ENCODE data around the gene SLC1A7. TPM values are rescaled to one million over a fixed set of nuclear protein-coding genes. Genes with fewer than 3 reads are reported as not detected.
A peak's percentile ranks its signal among the peaks of the same experiment; 100 is the strongest.

SLC1A7 gene
- total RNA-seq, 1 experiment from 2014 or later = 0.31 TPM

GRCh38 chr1:53166912-53167311, 24.5 kb upstream of the SLC1A7 start:
- Histone ChIP-seq H3K9me3 (ENCODE audit: control insufficient read depth, insufficient read depth, low read depth, low read length) (no peaks in the 10 kb centered on the region), H3K36me3 (ENCODE audit: control insufficient read depth, insufficient read depth, low read length) (no peaks in the 10 kb centered on the region), H3K4me3 (ENCODE audit: low read depth in 2 of 2, low read length in 2 of 2) (no peak overlapping the region), H3K27me3 (ENCODE audit: control insufficient read depth, insufficient read depth, low read length) (no peaks in the 10 kb centered on the region), H3K27ac (ENCODE audit: low read length) (no peak overlapping the region), H3K4me1 (ENCODE audit: control insufficient read depth, insufficient read depth, low read length) (0 out of 2 replicates have a peak, but pooled peaks cover 4% of the 10 kb centered on the region)
- DNase-seq (ENCODE audit: low read depth, low spot score) (no peak), ATAC-seq (peak; percentile 65; the same call in 1 of the 2 replicates)
- TF ChIP-seq, protein P1, sequence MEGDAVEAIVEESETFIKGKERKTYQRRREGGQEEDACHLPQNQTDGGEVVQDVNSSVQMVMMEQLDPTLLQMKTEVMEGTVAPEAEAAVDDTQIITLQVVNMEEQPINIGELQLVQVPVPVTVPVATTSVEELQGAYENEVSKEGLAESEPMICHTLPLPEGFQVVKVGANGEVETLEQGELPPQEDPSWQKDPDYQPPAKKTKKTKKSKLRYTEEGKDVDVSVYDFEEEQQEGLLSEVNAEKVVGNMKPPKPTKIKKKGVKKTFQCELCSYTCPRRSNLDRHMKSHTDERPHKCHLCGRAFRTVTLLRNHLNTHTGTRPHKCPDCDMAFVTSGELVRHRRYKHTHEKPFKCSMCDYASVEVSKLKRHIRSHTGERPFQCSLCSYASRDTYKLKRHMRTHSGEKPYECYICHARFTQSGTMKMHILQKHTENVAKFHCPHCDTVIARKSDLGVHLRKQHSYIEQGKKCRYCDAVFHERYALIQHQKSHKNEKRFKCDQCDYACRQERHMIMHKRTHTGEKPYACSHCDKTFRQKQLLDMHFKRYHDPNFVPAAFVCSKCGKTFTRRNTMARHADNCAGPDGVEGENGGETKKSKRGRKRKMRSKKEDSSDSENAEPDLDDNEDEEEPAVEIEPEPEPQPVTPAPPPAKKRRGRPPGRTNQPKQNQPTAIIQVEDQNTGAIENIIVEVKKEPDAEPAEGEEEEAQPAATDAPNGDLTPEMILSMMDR (IDR thresholded peaks at IDR 0.05) = no peak
- TF ChIP-seq SIN3A (IDR thresholded peaks at IDR 0.05; ENCODE audit: borderline replicate concordance, insufficient read depth, low read depth, low read length) (no peak), POLR2AphosphoS5 (IDR thresholded peaks at IDR 0.05; ENCODE audit: low read depth, low read length) (no peak), TCF7L2 (IDR thresholded peaks at IDR 0.05; ENCODE audit: low read depth, low read length) (no peak)
- TF ChIP-seq, protein P2, sequence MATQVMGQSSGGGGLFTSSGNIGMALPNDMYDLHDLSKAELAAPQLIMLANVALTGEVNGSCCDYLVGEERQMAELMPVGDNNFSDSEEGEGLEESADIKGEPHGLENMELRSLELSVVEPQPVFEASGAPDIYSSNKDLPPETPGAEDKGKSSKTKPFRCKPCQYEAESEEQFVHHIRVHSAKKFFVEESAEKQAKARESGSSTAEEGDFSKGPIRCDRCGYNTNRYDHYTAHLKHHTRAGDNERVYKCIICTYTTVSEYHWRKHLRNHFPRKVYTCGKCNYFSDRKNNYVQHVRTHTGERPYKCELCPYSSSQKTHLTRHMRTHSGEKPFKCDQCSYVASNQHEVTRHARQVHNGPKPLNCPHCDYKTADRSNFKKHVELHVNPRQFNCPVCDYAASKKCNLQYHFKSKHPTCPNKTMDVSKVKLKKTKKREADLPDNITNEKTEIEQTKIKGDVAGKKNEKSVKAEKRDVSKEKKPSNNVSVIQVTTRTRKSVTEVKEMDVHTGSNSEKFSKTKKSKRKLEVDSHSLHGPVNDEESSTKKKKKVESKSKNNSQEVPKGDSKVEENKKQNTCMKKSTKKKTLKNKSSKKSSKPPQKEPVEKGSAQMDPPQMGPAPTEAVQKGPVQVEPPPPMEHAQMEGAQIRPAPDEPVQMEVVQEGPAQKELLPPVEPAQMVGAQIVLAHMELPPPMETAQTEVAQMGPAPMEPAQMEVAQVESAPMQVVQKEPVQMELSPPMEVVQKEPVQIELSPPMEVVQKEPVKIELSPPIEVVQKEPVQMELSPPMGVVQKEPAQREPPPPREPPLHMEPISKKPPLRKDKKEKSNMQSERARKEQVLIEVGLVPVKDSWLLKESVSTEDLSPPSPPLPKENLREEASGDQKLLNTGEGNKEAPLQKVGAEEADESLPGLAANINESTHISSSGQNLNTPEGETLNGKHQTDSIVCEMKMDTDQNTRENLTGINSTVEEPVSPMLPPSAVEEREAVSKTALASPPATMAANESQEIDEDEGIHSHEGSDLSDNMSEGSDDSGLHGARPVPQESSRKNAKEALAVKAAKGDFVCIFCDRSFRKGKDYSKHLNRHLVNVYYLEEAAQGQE (IDR thresholded peaks at IDR 0.05; ENCODE audit: insufficient read depth in 1 of 2, low read depth in 2 of 2, low read length in 1 of 2) = no peak
- in situ Hi-C loops (cut with HindIII; ENCODE audit: low pct_unique_long_range_greater_than_20kb, low sequenced_read_pairs) = no loop called here
- POLR2A ChIA-PET = no interaction called here
- intact Hi-C loops (cut with micrococcal nuclease; ENCODE audit: unreplicated experiment) = no loop called here
- BruUV-seq (replicated peaks) = no TSS peak
- CTCF ChIA-PET = interaction anchor here (0.9 kb wide), 1 partner anchor 19 kb away, joined by 3 read pairs; no protein-coding TSS in a partner anchor

- no peak overlapping the region for H3K27ac ChIP-seq (ENCODE audit: low read length)
- in situ Hi-C loops (cut with HindIII; ENCODE audit: low pct_unique_long_range_greater_than_20kb, low sequenced_read_pairs) = no loop called here
- no peak for DNase-seq (ENCODE audit: low read depth, low spot score)
- TF ChIP-seq TCF7L2 (IDR thresholded peaks at IDR 0.05; ENCODE audit: low read depth, low read length) = no peak
- TF ChIP-seq SIN3A (IDR thresholded peaks at IDR 0.05; ENCODE audit: borderline replicate concordance, insufficient read depth, low read depth, low read length) = no peak
- POLR2A ChIA-PET = no interaction called here
- no peaks in the 10 kb centered on the region for H3K9me3 ChIP-seq (ENCODE audit: control insufficient read depth, insufficient read depth, low read depth, low read length)
- no peaks in the 10 kb centered on the region for H3K36me3 ChIP-seq (ENCODE audit: control insufficient read depth, insufficient read depth, low read length)
- H3K4me3 ChIP-seq (ENCODE audit: low read depth in 2 of 2, low read length in 2 of 2) = no peak overlapping the region
- intact Hi-C loops (cut with micrococcal nuclease; ENCODE audit: unreplicated experiment) = no loop called here
- CTCF ChIA-PET = interaction anchor here (0.9 kb wide), 1 partner anchor 20 kb away, joined by 3 read pairs; no protein-coding TSS in a partner anchor
- 0 out of 2 replicates have a peak, but pooled peaks cover 4% of the 10 kb centered on the region for H3K4me1 ChIP-seq (ENCODE audit: control insufficient read depth, insufficient read depth, low read length)
- no TSS peak for BruUV-seq (replicated peaks)
- no peaks in the 10 kb centered on the region for H3K27me3 ChIP-seq (ENCODE audit: control insufficient read depth, insufficient read depth, low read length)
- no peak for ATAC-seq
These were observed 23.9 kb upstream of the SLC1A7 start for GRCh38 chr1:53166366-53166765.

DNA sequence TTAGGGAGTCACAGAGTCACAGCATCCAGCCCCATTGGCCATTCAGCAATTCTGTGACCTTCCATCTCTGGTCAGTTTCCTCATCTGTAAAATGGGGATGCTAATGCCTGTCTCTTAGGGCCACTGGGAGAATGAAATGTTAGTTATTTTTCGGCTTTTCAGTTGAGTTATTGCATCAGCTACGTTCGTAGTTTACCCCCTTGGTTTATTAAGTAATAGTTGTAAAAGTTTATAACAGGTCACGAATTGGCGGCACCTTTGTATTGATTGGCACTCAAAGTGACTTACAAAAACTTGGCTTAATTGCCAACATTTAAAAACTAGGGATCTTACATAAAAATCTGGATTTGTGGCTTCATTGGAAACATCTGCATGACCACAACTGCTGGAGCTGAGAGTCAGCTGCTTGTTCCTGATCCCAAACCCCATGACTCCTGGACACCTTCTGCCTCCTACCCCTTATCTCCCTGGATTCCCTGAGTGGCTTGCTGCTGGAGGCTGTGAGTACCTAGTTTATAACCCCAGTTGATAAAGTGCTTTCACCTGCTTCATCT, 23.0 kb upstream of the SLC1A7 start:
- POLR2A ChIA-PET = no interaction called here
- DNase-seq (ENCODE audit: low read depth, low spot score) = no peak
- H3K27ac ChIP-seq (ENCODE audit: low read length) = no peak overlapping the region
- intact Hi-C loops (cut with micrococcal nuclease; ENCODE audit: unreplicated experiment) = no loop called here
- no peaks in the 10 kb centered on the region for H3K27me3 ChIP-seq (ENCODE audit: control insufficient read depth, insufficient read depth, low read length)
- no TSS peak for BruUV-seq (replicated peaks)
- no peaks in the 10 kb centered on the region for H3K36me3 ChIP-seq (ENCODE audit: control insufficient read depth, insufficient read depth, low read length)
- no peak overlapping the region for H3K4me3 ChIP-seq (ENCODE audit: low read depth in 2 of 2, low read length in 2 of 2)
- H3K4me1 ChIP-seq (ENCODE audit: control insufficient read depth, insufficient read depth, low read length) = no peaks in the 10 kb centered on the region
- in situ Hi-C loops (cut with HindIII; ENCODE audit: low pct_unique_long_range_greater_than_20kb, low sequenced_read_pairs) = no loop called here
- CTCF ChIA-PET = no interaction called here
- no peak for ATAC-seq
- TF ChIP-seq SIN3A (IDR thresholded peaks at IDR 0.05; ENCODE audit: borderline replicate concordance, insufficient read depth, low read depth, low read length) (no peak), TCF7L2 (IDR thresholded peaks at IDR 0.05; ENCODE audit: low read depth, low read length) (no peak), POLR2AphosphoS5 (IDR thresholded peaks at IDR 0.05; ENCODE audit: low read depth, low read length) (no peak)
- TF ChIP-seq, protein P2 (IDR thresholded peaks at IDR 0.05; ENCODE audit: insufficient read depth in 1 of 2, low read depth in 2 of 2, low read length in 1 of 2) = no peak
- TF ChIP-seq, protein P1 (IDR thresholded peaks at IDR 0.05) = no peak
- H3K9me3 ChIP-seq (ENCODE audit: control insufficient read depth, insufficient read depth, low read depth, low read length) = no peaks in the 10 kb centered on the region
